IPS-18c (cell line): ENCODE measurements around the gene MYH9.

Source experiments
- H3K4me3 ChIP-seq: 2 replicates; pipeline ENCODE4 v1.7.0; 2013; ENCODE audit warnings: low read depth, mild to moderate bottlenecking, low read length, moderate library complexity; ENCODE audit not compliant: insufficient read depth
- H3K9me3 ChIP-seq: one replicate; pipeline ENCODE4 v1.6.1; 2013; ENCODE audit warnings: mild to moderate bottlenecking, low read length, moderate library complexity; ENCODE audit not compliant: control insufficient read depth, insufficient read depth

Gene MYH9

DNA sequence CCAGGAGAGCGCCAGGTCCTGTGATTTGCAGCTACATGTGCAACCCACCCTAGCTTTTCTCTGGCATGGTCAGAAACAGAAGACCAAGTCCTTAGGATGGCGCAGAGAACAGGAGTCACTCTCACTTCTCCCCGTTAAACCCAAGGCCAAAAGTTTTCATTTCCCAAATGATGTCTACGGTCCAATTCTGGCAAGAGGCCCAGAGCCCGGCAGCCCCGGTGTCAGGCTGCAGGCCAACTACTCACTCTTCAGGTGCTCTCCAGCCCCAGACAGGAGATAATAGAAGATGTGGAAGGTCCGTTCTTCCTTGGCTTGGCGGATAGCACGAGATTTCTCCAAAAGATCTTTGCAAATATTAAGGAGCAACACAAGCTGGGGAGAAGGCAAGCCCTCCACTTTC lies 67.2 kb downstream of the MYH9 start:
- no peaks in the 10 kb centered on the region for H3K9me3 ChIP-seq
- no peak overlapping the region for H3K4me3 ChIP-seq

DNA sequence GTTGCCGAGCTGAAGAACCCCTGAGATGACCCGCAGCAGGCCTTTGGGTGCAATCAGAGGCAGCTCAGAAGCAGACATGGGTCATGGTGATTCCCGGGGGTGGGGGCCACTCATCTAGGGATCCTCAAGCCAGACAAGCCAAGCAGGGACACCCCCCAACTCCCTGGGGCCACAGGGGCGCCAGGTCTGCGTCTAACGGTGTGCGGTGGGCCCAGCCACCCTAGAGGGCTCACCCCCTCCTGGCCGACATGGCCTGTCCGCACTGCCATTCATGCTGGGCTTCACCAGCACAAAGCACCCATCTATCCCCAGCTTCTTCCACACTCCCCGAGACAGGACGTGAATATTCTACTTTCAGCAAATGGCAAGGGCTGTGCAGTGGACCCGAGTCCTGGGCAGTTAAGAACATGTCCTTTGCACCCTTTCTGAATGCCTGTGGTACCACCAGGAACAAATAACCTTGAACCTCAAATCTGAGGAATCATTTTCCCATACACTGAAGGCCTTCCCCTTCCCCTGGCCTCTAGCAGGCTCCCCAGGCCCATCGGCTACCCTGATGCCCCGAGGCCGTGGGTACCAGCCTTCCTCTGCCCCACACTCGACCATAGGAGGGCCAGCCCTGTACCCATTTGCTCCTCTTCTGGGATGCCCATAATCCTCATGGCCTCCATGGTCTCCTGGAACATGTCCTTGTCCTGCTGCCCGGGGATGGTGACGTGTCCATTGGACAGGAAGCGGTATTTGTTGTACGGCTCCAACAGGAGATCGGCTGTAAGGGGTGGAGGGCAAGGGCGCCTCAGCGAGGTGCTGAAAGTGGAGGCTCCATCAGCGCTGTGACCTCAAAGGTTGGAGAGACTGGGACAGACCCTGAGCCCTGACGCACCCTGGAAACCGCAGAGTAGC lies 67.9 kb downstream of the MYH9 start:
- Histone ChIP-seq H3K4me3 (no peak overlapping the region), H3K9me3 (no peaks in the 10 kb centered on the region)

GRCh38 chr22:36318442-36318841 lies 69.3 kb downstream of the MYH9 start:
- H3K9me3 ChIP-seq, result no peaks in the 10 kb centered on the region
- H3K4me3 ChIP-seq, result no peak overlapping the region

- H3K4me3 ChIP-seq, result no peak overlapping the region
- H3K9me3 ChIP-seq, result no peaks in the 10 kb centered on the region
Observed at GRCh38 chr22:36317658-36318271, 70.0 kb downstream of the MYH9 start.

DNA sequence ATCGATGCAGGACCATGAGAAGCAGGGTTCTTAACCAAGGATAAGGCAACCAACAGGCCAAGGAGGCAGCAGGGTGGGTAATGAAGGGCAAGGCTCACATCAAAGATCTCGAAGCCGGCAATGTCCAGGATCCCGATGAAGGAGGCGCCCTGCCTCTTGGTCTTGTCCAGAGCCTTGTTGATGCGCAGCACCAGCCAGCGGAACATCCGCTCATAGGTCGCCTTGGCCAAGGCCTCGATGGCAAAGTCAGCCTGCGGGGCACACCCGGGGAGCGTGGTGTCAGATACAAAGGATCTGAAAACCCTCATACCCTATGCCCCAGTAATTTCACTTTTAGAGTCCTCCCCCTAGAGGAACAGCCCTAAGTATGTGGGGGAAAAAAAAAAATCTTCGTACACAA lies 71.3 kb downstream of the MYH9 start:
- no peak overlapping the region for H3K4me3 ChIP-seq

GRCh38 chr22:36315325-36315724 lies 72.4 kb downstream of the MYH9 start:
- H3K4me3 ChIP-seq, result no peak overlapping the region
- H3K9me3 ChIP-seq, result no peaks in the 10 kb centered on the region

More for the DNA sequence above, 71.3 kb downstream of the MYH9 start:
- H3K9me3 ChIP-seq, result no peaks in the 10 kb centered on the region

DNA sequence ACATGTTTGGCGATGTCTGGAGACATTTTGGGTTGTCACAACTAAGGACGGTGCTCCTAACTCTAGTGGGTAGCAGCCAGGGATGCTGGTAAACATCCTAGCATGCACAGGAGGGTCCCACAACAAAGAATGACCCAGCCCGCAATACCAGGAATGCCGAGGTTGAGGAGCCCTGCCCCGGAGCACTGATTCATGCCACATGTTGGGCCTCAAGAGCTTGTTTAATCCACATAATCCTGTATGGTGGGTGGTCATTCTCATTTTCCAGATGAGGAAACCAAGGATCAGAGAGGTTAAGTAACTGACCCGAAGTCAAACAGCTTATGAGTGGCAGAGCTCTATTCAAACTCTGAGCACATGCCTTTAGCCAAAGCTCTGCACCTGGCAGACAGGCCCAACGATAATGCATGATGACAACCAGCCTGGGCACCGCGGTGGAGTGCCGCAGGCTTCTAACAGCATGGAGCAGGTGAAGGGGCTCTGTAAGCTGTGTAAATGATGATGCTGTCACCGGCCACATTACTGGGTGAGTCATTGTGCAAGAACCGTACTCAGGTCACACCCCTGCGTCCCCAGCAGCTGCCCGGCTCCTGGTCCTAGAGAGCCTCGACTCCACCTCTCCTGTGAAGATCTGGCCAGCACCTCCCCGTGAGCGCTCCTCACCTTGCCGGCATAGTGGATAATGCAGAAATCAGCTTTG lies 76.2 kb downstream of the MYH9 start:
- H3K9me3 ChIP-seq, result no peaks in the 10 kb centered on the region
- no peak overlapping the region for H3K4me3 ChIP-seq

- Histone ChIP-seq H3K4me3 (no peak overlapping the region), H3K9me3 (no peaks in the 10 kb centered on the region)
Observed at GRCh38 chr22:36308880-36309279, 78.9 kb downstream of the MYH9 start.

DNA sequence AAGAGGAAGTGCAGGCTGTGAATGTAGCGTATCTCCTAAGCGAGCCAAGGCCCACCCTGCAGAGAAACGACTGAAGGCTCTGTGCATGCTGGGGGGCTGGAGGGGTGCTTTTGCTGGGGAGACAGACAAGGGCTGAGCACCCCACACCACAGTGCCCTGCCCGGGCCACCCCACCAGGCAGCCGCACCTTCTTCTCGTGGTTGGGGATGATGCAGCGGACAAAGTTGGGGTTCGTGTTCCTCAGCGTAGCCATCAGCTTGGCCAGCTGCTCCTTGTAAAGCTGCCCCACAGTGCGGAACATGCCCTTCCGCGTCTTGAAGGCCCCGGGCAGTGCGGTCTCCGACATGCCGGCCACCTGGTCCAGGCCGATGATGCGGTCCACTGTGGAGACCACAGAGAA lies 81.5 kb downstream of the MYH9 start:
- no peaks in the 10 kb centered on the region for H3K9me3 ChIP-seq

DNA sequence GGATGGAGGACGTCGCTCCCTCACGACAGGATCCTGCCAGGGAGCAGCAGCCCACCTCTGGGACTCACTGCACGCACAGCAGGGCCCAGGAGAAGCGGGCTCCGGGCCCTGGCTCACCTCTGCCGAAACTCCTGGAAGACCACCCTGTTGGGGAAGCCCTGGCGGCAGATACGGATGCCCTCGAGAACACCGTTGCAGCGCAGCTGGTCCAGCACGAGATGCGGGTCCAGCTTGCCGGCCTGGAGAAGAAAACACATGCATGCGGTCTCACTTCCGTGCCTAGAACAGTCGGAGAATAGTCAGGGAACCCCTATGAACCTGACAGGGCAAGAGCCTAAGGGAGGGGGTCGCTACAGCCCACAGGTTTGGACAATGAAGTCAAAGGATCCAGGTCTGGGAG lies 82.0 kb downstream of the MYH9 start:
- no peaks in the 10 kb centered on the region for H3K9me3 ChIP-seq
- no peak overlapping the region for H3K4me3 ChIP-seq

More for the DNA sequence above, 81.5 kb downstream of the MYH9 start:
- no peak overlapping the region for H3K4me3 ChIP-seq

DNA sequence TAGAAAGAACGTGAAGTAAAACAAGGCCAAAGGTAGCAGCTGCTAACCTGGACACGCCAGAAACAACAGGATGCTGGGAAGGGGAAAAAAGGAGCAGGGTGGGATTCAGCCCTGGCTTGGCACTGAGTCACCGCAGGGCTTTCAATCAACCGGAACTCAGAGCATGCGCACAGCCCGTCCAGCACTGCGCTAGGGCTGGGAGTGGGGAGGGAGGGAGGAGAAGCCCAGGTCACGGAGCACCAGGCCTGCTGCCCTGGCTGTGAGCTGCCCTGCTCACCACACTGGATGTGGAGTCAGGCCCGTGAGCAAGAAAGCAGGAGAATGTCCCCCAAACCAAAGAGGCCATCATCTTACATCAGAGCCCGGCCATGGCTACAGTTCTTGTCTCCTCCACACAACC lies 83.3 kb downstream of the MYH9 start:
- no peaks in the 10 kb centered on the region for H3K9me3 ChIP-seq
- H3K4me3 ChIP-seq, result no peak overlapping the region

DNA sequence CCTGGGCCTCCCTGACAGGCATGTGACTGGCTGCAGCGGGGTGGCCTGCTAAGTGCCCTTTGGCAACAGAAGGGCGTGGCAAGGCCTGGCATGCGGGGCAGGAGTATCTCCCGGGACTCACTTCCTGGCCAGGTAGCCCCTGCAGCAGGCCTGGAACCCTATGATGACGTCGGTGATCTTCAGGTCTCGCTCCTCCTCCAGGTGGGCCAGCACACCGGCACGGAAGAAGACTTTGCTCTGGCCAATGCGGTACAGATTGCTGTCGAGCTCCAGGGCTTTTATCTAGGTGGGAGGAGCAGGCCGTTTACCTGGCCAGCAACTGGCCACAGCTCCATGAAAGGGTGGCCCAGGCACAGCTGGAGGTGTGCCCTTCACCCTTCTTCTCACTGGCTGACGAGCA lies 83.9 kb downstream of the MYH9 start:
- no peak overlapping the region for H3K4me3 ChIP-seq
- peaks cover under 1% of the 10 kb centered on the region for H3K9me3 ChIP-seq

GRCh38 chr22:36303115-36303467 lies 84.7 kb downstream of the MYH9 start:
- H3K9me3 ChIP-seq, result peaks cover 2% of the 10 kb centered on the region
- H3K4me3 ChIP-seq, result no peak overlapping the region

DNA sequence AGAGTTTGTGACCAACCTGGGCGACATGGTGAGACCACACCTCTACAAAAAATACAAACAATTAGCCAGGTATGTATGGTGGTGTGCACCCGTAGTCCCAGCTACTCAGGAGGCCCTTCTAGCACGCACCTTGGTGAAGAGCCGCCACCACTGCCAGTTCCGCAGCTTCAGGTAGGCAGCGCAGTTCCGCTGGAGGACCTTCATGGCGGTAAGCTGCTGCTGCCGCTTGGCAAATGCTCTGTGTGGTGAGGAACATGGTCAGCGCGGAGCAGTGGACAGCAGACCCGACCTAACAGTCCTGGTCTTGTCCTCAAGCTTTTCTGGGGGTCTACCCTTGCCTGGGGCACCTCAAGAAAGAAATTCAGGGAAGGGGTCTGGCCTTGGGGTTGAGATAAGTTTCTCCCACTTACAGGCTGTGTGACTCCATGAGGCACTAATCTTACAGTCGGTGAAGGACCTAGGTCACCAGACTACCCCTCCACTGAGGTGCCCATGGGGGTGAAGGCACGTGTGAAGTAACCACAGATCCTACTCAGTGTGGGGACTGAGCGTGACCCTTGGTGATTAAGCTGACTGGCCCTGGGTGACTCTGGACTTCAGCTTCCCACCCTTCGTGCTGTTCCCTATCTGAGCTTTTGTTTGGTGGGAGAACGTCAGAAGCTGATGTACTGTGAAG lies 85.2 kb downstream of the MYH9 start:
- H3K4me3 ChIP-seq, result no peak overlapping the region
- peaks cover 2% of the 10 kb centered on the region for H3K9me3 ChIP-seq

DNA sequence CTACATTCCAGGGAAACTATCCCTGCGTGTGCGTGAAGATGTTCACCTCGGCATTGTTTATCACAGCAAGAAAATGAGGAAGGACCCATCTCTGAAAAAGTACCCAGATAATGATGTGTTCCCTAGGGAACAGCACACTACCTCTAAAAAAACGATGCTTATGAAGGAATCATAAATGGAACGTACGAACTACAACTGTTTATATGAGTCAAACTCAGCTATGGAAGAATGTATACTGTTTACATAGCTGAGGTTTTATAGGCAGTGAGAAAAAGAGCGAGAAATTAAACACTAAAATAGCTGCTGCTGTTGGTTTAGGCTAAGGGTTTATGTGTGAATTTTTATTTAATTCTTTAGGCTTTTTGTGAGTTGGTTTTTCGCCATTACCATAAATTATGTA lies 85.9 kb downstream of the MYH9 start:
- peaks cover 2% of the 10 kb centered on the region for H3K9me3 ChIP-seq

DNA sequence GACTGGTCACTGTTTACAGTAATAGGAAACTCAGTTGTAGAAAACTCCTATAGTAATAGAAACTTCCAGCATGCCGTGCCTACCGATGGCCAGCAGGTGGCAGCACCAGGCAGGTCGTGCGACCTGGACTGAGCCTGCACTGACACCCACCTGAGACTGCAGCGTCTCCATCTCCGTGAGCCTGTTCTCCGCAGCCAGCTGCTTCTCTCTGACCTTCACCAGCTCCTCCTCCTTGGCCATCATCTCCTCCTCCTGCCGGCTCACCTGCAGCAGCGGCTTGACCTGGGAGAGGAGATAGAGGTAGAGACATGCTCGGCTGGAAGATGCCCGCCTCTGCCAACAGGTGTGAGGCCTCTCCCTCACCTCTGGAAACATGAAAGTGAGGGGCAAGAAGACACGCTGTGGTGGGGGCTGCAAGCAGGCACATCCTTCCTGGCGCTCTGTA lies 86.4 kb downstream of the MYH9 start:
- Histone ChIP-seq H3K4me3 (no peak overlapping the region), H3K9me3 (peaks cover 2% of the 10 kb centered on the region)

More for the DNA sequence above, 85.9 kb downstream of the MYH9 start:
- H3K4me3 ChIP-seq, result no peak overlapping the region

- H3K4me3 ChIP-seq, result no peak overlapping the region
- peaks cover 2% of the 10 kb centered on the region for H3K9me3 ChIP-seq
Observed at GRCh38 chr22:36300396-36301212, 87.2 kb downstream of the MYH9 start.
